HUDEP-2 (cell line): ENCODE measurements around the gene PCBP3.
"Not testable (repeated sequence)": the region's sequence is repeated elsewhere in the genome, so short reads cannot be mapped to it uniquely, and the experiment has no call there.

ENCODE experiments used
- DNase-seq, 76 experiments: peaks; one replicate each; lab custom pipeline; 2025; ENCODE audit not compliant: unreplicated experiment in 76 of 76; lab: John Stamatoyannopoulos, UW

PCBP3 gene

GRCh38 chr21:45662623-45663245 is 19.2 kb downstream of the PCBP3 start:
- not testable (repeated sequence) for DNase-seq

GRCh38 chr21:45669382-45669781 is 25.9 kb downstream of the PCBP3 start:
- no peak for DNase-seq

- no peak for DNase-seq
Measured at GRCh38 chr21:45670731-45671130, 27.2 kb downstream of the PCBP3 start.

GRCh38 chr21:45678790-45679189 is 35.3 kb downstream of the PCBP3 start:
- DNase-seq = not testable (repeated sequence)

GRCh38 chr21:45680215-45680614 is 36.7 kb downstream of the PCBP3 start:
- no peak for DNase-seq

GRCh38 chr21:45695086-45695485 is 51.6 kb downstream of the PCBP3 start:
- DNase-seq = no peak

- no peak for DNase-seq
Measured at GRCh38 chr21:45698493-45699184, 55.1 kb downstream of the PCBP3 start.

GRCh38 chr21:45699251-45699942 is 55.9 kb downstream of the PCBP3 start:
- DNase-seq = no peak

GRCh38 chr21:45699966-45700365 is 56.4 kb downstream of the PCBP3 start:
- no peak for DNase-seq

GRCh38 chr21:45700461-45700860 is 56.9 kb downstream of the PCBP3 start:
- no peak for DNase-seq

- no peak for DNase-seq
Measured at GRCh38 chr21:45704311-45705108, 61.0 kb downstream of the PCBP3 start.

- DNase-seq = no peak
Measured at GRCh38 chr21:45706299-45706698, 62.8 kb downstream of the PCBP3 start.

- no peak for DNase-seq
Measured at GRCh38 chr21:45709173-45709572, 65.6 kb downstream of the PCBP3 start.

- DNase-seq = no peak
Measured at GRCh38 chr21:45709696-45710268, 66.3 kb downstream of the PCBP3 start.

GRCh38 chr21:45710306-45710705 is 66.8 kb downstream of the PCBP3 start:
- not testable (repeated sequence) for DNase-seq

- DNase-seq = no peak
Measured at GRCh38 chr21:45713613-45714012, 70.1 kb downstream of the PCBP3 start.

- DNase-seq = no peak
Measured at GRCh38 chr21:45715441-45715840, 71.9 kb downstream of the PCBP3 start.

- DNase-seq = no peak
Measured at GRCh38 chr21:45718413-45718812, 74.9 kb downstream of the PCBP3 start.

- DNase-seq = no peak
Measured at GRCh38 chr21:45719177-45719802, 75.8 kb downstream of the PCBP3 start.

- DNase-seq = not testable (repeated sequence)
Measured at GRCh38 chr21:45720204-45720603, 76.7 kb downstream of the PCBP3 start.
